ENCODE data around the gene HLA-E. TPM values are rescaled to one million over a fixed set of nuclear protein-coding genes. Genes with fewer than 3 reads are reported as not detected.

HLA-E gene
- 231 and 235 TPM in 2 replicates for total RNA-seq

GRCh38 chr6:30489081-30490025, at the start of gene HLA-E:
TSS of gene HLA-E (plus strand) at chr6:30489509. CDS start at chr6:30489532, 23 bp downstream.

Other genes starting within 250 kb of the HLA-E start
- 11.2 and 19.5 TPM in 2 replicates for gene TRIM39, start 162.6 kb upstream of the HLA-E start, total RNA-seq
- 33.7 and 60.1 TPM in 2 replicates for gene RPP21, start 144.4 kb upstream of the HLA-E start, total RNA-seq
- 49.1 and 70.9 TPM in 2 replicates for gene GNL1, start 67.0 kb downstream of the HLA-E start, total RNA-seq
- 5.7 and 7.5 TPM in 2 replicates for gene PRR3, start 67.8 kb downstream of the HLA-E start, total RNA-seq
- gene ABCF1, start 81.9 kb downstream of the HLA-E start, total RNA-seq = 22.5 and 32.6 TPM in 2 replicates
- gene PPP1R10, start 127.7 kb downstream of the HLA-E start, total RNA-seq = 21.6 and 25.9 TPM in 2 replicates
- gene MRPS18B, start 128.3 kb downstream of the HLA-E start, total RNA-seq = 63.1 and 85.9 TPM in 2 replicates
- 4.3 TPM in 2 replicates for gene ATAT1, start 137.4 kb downstream of the HLA-E start, total RNA-seq
- 4.3 and 5.2 TPM in 2 replicates for gene C6orf136, start 157.6 kb downstream of the HLA-E start, total RNA-seq
- gene DHX16, start 183.5 kb downstream of the HLA-E start, total RNA-seq = 27.4 and 34.2 TPM in 2 replicates
- 42.7 and 51.6 TPM in 2 replicates for gene PPP1R18, start 197.1 kb downstream of the HLA-E start, total RNA-seq
- gene NRM, start 201.5 kb downstream of the HLA-E start, total RNA-seq = 7.2 and 10.3 TPM in 2 replicates
- gene MDC1, start 227.8 kb downstream of the HLA-E start, total RNA-seq = 5.1 and 16.4 TPM in 2 replicates
- gene TUBB, start 230.8 kb downstream of the HLA-E start, total RNA-seq = 1,612 and 1,663 TPM in 2 replicates